ENCODE measurements around the gene ZNF544.
"Not testable (repeated sequence)": the region's sequence is repeated elsewhere in the genome, so short reads cannot be mapped to it uniquely, and the experiment has no call there.

The ZNF544 gene

DNA sequence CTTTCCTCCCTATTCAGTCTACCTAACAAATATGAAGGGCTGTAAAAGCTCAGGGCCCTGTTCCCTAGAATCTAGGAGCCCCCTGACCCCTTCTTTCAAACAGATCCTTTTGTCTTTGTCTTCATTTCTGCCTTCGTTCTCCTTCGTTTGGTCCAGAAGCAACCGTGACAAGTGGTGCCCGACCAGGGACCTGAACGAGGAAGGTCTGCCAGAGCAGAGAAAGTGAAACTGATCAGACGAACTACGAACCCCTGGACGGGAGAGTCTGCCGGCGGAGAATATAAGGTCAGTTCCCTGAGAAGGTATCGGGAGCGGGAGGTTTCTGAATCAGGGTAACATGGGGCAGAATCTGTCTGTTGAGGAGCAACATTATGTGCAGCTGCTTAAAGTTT, 77.2 kb downstream of the ZNF544 start:
- DNase-seq = no peak

DNA sequence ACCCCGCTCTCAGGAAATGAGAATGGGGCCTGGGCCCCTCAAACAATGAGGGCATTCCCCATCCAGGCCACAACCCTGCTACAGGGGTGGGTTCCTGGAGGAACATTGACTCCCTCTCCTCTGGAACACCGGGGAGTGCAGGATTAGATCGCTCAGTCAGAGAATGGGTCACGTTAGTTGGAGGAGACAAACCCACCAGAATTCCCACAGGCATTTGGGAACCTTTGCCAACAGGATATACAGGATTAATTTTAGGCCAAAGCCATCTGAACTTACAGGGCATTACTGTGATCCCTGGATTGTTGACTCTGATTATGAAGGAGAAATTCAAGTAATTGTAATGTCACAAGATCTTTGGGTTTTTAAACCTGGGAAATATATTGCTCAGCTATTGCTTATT, 79.0 kb downstream of the ZNF544 start:
- no peak for DNase-seq

GRCh38 chr19:58310685-58311084, 82.0 kb downstream of the ZNF544 start:
- not testable (repeated sequence) for DNase-seq

DNA sequence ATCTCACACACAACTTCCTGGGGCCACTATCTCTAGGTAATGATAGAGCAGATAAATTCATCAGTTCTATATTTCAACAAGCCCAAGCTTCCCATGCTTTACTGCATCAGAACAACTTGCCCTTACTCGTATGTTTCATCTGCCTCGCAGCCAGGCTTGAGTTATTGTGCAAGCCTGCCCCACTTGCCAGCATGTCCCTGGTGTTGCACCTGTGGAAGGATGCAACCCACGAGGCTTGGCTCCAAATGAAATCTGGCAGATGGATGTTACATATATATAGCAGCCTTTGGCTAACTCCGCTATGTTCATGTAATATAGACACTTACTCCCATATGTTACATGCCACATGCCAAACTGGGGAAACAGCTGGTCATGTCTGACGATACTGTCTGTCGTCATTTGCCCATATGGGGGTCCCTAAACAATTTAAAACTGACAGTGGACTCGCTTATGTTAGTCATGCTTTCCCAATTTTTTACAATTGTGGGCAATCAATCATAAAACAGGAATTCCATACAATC, 82.7 kb downstream of the ZNF544 start:
- no peak for DNase-seq

All from stimulated activated CD4-positive, alpha-beta T cell treated with anti-CD3 and anti-CD28 coated beads, Interleukin-12 subunit alpha, Interleukin-12 subunit beta, amount 100 ng/mL, for 4 hours (primary cell).